Loucy (cell line): ENCODE measurements around the gene D2HGDH.

ENCODE experiments used
- CTCF ChIP-seq: fragments of 200-600 bp; sonication (generic); conservative IDR thresholded peaks from 2 replicates; pipeline ENCODE4 v1.5.1; 2014; ENCODE audit warnings: mild to moderate bottlenecking, antibody characterized with exemption, low read length
- EZH2phosphoT487 ChIP-seq: fragments of 200-600 bp; IDR thresholded peaks from 2 replicates; pipeline ENCODE4 v1.6.1; 2018; ENCODE audit warnings: antibody characterized with exemption, mild to moderate bottlenecking, moderate library complexity, borderline replicate concordance

GRCh38 chr2:241722896-241723454 is 11.5 kb upstream of the D2HGDH start:
- no peak for TF ChIP-seq CTCF
- TF ChIP-seq EZH2phosphoT487, result no peak
